IPS DF 4.7 (cell line): ENCODE results near the gene ALKBH5.

Experiments
- DNase-seq: peaks from one replicate; pipeline ENCODE4 v3.0.0-alpha.2; 2013; ENCODE audit warnings: low spot score; ENCODE audit errors: extremely low read depth

The ALKBH5 gene

GRCh38 chr17:18183334-18184142, at the start of gene ALKBH5:
TSS of gene ALKBH5 (plus strand) at chr17:18183828. CDS start at chr17:18184244, 416 bp downstream.
- peak; percentile 99 for DNase-seq

DNA sequence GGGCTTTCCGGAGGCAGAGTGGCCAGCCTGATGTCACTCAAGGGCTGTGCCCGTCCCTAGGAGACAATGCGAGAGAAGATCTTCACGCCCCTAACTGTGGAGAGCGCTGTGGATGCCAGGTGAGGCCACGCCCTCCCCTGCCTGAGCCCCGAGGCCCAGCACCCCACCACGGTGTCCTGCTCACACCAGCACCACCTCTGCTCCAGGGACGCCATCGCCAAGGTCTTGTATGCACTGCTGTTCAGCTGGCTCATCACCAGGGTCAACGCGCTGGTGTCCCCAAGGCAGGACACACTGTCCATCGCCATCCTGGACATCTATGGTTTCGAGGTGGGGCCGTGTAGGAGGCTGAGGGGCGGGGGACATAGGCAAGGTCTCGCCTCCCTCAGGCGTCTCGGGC, 47.3 kb upstream of the ALKBH5 start:
- DNase-seq = no peak

GRCh38 chr17:18138065-18138749, 45.4 kb upstream of the ALKBH5 start:
- DNase-seq = no peak

DNA sequence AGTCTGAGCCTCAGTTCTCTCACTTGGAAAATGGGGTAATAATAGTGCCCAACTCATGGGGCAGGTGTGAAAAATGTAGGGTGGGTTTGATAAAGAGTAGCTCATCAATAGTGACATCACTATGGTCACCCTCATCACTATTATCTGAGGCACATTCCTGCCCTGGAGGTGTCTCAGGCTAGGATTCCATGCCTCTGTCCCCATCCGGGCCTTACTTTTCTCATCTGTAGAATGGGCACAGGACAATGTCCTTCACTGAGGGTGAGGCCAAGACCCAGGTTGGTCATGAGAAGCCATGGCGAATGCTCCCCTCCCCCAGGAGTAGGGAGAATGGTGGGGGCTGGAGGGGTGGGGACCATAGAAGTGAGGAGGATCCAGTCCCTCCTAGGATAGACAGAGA, 44.5 kb upstream of the ALKBH5 start:
- no peak for DNase-seq

- no peak for DNase-seq
These were observed 44.1 kb upstream of the ALKBH5 start for GRCh38 chr17:18139498-18139897.

DNA sequence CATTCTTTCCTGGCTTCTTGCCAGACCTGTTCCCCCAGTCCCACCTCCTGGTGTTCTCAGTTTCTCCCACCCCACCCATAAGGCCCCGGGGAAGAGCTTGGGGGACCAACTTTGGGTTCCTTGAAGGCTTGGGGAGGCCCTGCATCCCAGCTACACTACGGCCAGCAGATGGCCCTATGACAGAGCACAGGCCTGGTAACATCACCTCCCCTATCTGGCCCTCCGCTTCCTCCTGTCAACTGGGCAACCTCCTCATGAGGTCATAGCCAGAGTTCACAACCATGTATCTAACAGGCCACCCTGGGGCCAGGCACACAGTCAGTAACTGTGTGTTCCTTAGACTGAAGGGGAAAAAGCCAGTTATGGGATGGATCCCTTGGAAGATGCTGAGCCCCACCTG, 43.7 kb upstream of the ALKBH5 start:
- DNase-seq = no peak

DNA sequence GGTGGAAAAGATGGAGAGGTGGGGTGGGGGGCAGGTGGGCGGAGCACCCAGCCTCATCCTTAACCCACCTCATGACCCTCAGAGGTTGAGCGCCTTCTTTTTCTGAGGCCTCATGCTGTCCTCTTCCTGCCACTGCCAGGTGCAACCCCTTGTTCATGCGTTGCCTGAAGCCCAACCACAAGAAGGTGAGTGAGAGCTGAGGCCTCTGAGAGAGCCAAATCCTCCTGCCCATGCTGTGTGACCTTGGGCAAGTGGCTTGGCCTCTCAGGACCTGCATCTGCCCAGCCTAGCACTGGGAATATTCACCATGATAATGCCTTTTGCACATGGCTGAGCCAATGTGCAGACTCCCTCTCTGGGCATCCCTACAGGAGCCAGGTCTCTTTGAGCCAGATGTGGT, 43.0 kb upstream of the ALKBH5 start:
- no peak for DNase-seq

DNA sequence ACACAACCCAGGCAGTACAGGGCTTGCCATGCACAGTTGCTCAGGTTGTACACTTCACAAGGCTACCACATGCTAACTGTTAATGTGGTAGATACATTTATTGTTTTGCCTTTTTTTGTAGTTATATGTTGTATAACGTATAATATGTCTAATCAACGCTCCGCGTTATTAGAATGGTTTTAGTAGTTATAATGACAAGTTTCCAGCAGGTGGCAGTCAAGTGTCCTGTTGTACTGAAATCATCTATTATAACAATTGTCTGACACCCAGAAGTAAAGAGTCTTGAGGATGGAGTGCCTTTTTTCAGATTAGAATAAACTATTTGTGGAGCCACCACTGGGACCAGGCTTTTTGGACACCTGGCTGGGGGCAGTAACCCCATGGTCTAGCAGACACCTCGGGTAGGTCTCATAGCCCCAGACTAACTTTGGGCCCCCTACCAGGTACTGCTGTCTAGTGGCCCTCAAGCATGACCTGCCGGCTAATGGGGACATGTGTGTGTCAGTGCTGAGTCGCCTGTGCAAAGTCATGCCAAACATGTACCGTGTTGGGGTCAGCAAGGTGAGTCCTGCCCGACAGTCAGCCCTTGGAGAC, 42.3 kb upstream of the ALKBH5 start:
- DNase-seq = no peak

DNA sequence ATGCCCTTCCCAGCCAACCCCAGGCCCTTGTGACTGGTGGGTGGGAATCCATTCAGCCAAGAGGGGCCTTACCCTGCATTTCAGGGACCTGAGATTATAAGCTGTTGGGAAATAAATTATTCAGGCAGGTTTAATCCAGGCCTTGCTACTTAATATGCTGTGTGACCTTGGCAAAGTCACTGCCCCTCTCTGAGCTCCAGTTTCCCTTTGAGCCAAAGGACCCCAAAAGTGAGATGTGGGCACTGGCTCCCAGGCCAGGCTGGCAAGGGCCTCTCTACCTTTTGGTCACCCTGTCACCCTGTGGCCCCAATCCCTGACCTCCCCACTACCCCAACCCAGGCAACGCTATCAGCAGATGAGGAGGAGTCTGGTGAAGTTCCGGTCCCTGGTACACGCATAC, 41.2 kb upstream of the ALKBH5 start:
- no peak for DNase-seq

- DNase-seq = peak; percentile 51
These were observed 40.3 kb upstream of the ALKBH5 start for GRCh38 chr17:18143044-18143936.

DNA sequence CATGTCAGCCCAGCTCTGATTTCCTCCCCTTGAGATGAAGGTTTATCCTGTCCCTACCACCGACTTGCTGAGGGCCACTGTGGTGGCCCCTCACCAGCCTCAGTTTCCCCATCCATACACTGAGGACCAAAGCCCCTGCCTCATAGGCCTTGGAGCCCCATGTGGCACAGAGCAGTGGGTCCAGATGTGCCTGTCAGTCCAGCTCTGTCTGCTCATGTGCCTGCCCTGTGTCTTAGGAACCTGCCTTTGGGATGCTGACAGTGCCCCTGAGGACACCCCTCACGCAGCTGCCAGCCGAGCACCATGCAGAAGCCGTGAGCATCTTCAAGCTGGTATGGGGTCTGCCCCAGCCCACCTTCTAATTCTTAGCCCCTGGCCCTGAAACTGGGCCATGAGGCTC, 39.4 kb upstream of the ALKBH5 start:
- no peak for DNase-seq

DNA sequence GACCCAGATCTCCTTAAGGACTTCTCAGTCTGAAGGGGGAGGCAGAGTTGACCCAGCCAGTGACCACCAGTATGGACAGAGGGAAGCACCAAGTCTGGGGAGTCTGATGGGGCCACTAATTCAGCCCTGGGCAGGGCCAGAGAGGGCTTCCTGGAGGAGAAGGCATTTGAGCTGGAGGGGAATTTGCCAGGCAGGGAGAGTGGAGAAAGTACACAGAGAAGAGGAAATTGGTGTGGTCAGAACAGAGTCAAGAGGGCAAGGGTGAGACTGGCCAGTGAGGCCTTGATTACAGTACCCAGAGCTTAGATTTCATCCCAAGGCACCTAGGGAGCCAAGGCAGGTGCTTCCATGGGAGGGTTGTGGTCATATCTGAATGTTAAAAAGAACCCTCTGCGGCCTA, 38.8 kb upstream of the ALKBH5 start:
- DNase-seq = no peak

GRCh38 chr17:18145811-18146210, 37.8 kb upstream of the ALKBH5 start:
- DNase-seq = no peak

GRCh38 chr17:18146259-18146658, 37.4 kb upstream of the ALKBH5 start:
- no peak for DNase-seq

DNA sequence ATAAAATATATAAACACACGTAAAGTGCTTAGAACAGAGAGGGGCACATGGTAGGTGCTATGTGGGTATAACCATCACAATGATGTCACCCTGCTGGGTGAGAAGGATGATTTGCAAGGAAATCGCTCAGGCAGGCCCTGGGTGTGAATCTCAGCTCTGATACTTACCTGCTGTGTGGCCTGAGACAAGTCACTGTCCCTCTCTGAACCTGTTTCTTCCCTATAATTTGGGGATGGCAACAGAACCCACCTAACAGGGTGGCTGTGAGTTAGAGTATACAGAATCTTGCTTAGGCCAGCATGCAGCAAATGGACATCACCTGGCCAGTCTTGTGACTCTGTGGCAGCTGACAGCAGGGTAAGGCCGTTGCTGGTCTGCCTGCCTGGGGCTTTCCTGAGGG, 36.6 kb upstream of the ALKBH5 start:
- DNase-seq = no peak

- no peak for DNase-seq
These were observed 35.0 kb upstream of the ALKBH5 start for GRCh38 chr17:18148586-18148985.

GRCh38 chr17:18151290-18151689, 32.3 kb upstream of the ALKBH5 start:
- DNase-seq = no peak

DNA sequence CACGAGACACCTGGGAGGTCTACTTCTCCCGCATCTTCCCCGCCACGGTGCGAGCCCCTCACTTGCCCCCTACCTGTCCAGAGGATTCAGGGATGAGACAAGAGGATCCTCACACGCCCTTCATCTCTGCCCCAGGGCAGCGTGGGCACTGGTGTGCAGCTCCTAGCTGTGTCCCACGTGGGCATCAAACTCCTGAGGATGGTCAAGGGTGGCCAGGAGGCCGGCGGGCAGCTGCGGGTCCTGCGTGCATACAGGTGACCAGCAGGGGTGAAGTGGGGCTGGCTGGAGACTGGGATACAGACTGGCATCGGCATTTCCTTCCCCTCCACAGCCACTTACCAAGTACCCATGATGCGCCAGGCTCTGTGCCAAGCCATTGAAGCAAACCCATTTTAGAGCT, 28.4 kb upstream of the ALKBH5 start:
- no peak for DNase-seq

GRCh38 chr17:18156171-18156975, 27.3 kb upstream of the ALKBH5 start:
- no peak for DNase-seq

DNA sequence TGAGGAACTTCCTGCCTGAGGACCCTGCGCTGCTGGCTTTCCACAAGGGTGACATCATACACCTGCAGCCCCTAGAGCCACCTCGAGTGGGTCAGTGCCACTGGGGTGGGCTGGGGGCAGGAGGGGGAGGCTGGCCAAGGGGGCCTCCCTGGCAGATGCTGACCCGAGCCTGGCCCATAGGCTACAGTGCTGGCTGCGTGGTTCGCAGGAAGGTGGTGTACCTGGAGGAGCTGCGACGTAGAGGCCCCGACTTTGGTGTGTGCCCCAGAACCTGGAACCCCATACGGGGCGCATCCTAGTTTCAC, 26.7 kb upstream of the ALKBH5 start:
- DNase-seq = no peak
